Stimulated activated CD4-positive, alpha-beta T cell treated with anti-CD3 and anti-CD28 coated beads, Interleukin-12 subunit alpha, Interleukin-12 subunit beta, amount 100 ng/mL, for 48 hours (primary cell): Measurements from ENCODE around the gene EYS.
"Not testable (repeated sequence)": the region's sequence is repeated elsewhere in the genome, so short reads cannot be mapped to it uniquely, and the experiment has no call there.

Experiments
- DNase-seq, 3 donors: peaks; one replicate each; pipeline ENCODE4 v3.0.0-alpha.2; 2020; ENCODE audit warnings: low read depth in 2 of 3, low spot score in 1 of 3

EYS gene

GRCh38 chr6:64010010-64010409 is 1697.0 kb downstream of the EYS start:
- no peak for DNase-seq

GRCh38 chr6:64006246-64006645 is 1700.8 kb downstream of the EYS start:
- no peak for DNase-seq

- no peak for DNase-seq
Observed at GRCh38 chr6:64000818-64001491, 1706.1 kb downstream of the EYS start.

DNA sequence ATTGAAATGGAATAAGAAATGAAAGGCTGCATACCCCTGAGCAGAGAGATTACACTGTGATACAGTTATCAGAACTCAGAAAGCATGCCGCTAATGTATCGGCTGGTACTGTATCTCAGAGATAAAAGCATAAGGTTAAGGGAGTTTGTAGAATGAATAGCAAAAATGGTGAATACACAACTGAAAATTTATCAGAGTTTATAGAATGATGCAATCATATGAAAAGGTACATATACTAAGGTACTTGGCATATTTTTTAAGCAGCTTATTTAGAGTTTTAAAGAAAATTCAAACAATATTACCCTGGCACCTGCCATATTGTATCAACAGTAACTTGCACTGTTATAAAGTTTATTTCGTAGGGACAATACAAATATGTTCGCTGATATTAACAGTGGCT is 1707.4 kb downstream of the EYS start:
- no peak for DNase-seq

GRCh38 chr6:63998991-63999390 is 1708.0 kb downstream of the EYS start:
- no peak for DNase-seq

- DNase-seq, result no peak
Observed at GRCh38 chr6:63997734-63998133, 1709.3 kb downstream of the EYS start.

GRCh38 chr6:63997221-63997620 is 1709.8 kb downstream of the EYS start:
- DNase-seq, result no peak

DNA sequence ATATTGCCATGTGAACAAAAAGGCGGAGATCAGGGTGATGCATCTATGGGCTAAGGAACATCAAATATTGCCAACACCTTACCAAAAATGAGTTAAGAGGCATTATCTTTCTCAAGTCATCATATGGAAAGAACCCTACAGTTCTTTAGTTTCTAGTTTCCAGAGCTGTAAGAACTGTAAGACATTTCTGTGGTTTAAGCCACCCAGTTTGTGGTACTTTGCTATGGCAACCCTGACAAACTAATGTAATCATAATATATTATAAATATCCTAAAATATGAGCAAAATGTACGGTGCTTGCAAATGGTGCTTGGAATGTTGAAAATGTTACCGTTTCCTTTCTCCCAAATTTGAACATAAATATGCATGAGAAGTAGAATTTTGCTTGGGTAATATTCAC is 1721.8 kb downstream of the EYS start:
- no peak for DNase-seq

GRCh38 chr6:63975699-63976098 is 1731.3 kb downstream of the EYS start:
- no peak for DNase-seq

GRCh38 chr6:63968650-63969049 is 1738.4 kb downstream of the EYS start:
- DNase-seq, result no peak

DNA sequence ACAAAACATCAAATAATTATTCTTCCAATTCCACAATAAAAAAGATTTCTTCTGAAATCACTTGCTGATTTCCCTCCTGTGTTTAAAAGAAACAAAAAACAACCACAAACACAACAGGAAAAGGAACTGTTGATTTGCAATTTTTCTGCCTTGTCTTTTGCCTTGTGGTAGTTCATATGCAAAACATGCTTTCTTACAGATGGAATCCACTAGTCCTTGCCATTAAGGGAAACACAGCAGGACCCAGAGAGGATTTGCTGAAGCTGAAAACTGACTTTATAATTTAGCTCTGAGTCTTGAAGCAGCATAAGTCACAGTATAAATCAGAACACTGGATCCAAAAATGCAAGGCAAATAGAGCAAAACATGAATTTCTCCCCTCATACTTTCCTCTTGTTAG is 1742.7 kb downstream of the EYS start:
- no peak for DNase-seq

DNA sequence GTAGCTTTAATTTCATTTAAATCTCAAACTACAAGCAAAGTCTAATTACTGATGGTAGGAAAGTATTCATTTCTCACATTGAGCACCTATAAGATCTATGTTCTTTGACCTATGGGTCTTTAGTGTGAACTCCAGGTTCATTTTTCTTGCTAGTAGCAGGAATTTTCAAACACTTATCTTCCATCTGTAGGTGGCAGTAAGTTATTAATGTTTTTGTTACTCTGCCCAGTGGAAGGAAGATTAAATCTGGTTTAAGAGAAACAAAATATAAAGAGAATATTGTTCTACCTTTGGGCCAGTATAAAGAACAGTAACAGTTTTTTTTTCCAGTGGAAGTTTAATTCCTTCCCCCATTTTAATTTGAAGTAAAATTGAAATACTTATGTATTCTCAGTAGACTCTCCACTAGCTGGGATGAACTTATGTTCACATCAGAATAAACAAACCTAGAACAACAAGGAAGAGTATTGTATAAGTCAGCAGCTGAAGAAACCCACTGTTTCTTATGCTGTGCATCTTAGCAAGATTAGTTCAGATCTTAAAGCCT is 1743.2 kb downstream of the EYS start:
- no peak for DNase-seq

DNA sequence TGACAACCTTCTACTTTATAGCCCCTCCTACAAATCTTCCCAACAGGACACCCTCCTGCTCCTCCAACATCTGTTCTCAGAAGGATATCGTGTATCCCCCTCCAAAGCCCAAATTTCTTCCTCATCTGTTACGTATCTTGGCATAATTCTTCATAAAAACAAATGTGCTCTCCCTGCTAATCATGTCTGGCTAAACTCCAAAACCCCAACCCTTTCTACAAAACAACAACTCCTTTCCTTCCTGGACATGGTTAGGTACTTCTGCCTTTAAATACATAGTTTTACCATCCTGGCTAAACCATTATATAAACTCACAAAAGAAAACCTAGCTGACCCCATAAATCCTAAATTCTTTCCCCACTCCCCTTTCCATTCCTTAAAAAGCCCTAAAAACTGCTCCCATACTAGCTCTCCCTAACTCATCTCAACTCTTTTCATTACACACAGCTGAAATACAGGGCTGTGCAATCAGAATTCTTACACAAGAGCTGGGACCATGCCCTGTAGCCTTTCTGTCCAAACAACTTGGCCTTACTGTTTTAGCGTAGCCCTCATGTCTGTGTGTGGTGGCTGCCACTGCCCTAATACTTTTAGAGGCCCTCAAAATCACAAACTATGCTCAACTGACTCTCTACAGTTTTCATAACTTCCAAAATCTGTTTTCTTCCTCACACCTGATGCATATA is 1753.5 kb downstream of the EYS start:
- not testable (repeated sequence) for DNase-seq

DNA sequence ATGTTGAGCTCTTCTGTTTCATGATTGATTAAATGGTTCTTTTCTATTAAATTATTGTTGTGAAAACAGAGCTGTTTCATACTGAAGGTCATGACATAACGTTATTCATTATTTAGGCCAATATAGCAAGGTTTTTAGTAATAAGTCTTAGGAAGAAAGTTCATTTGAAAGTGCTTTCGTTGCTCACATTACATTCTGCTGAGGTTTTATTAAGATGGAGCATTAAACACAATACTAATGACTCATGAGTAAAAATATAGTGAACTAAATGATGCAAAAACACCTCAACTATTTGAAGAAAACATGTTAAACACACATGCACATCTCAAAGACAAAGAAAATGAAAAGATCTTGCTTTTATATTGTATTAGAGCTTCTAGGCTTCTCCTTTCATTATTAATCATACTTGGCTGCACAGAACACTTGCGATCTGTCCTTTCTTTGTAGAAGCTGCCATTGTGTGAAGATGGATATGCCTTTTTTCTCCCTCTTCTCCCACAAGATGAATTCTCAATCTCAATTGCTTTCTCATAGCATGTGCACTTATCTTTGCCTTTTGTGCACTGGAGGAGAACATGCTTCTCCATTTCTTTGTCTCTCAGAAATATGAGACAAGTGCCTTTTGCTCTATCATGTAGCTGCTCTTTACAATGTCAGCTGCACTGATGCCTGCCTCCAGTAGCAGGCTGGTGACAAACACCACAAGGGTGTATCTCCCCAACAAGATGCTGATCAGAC is 1759.1 kb downstream of the EYS start:
- no peak for DNase-seq

DNA sequence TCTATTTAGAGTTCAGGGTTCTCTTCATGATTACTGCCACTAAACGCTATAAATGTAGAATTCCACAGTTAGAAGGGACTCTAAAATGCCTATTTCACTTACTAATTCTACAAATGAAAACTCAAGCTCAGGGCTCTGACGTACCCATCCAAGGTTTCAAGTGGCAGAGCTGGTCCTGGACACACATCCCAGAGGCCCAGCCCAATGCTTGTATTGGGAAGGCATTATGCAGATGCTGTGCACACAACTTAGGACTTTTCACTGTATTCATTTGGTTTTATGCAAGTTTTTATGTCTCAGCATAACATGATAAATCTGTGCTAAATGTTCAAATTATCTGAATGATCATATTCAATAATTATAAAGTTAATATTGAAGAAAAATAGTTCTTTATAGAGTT is 1761.0 kb downstream of the EYS start:
- no peak for DNase-seq

DNA sequence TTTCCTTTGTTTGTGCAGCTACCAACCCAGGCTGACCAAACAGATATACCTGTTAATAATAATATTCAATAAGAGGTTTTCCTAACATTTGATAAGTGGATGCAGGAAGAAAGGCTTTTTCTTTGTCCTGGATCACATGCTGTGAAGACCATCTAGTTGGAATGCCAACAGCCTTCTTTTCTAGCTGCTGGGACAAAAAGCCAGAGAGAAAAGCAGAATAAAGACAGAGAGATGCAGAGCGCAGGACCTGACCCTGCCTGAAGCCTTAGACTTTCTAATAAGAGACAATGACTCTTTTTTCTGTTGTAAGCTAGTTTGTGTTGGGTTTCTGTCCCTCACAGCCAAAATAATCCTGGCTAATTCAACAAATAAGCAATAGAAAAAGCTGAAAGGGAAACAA is 1763.2 kb downstream of the EYS start:
- no peak for DNase-seq

DNA sequence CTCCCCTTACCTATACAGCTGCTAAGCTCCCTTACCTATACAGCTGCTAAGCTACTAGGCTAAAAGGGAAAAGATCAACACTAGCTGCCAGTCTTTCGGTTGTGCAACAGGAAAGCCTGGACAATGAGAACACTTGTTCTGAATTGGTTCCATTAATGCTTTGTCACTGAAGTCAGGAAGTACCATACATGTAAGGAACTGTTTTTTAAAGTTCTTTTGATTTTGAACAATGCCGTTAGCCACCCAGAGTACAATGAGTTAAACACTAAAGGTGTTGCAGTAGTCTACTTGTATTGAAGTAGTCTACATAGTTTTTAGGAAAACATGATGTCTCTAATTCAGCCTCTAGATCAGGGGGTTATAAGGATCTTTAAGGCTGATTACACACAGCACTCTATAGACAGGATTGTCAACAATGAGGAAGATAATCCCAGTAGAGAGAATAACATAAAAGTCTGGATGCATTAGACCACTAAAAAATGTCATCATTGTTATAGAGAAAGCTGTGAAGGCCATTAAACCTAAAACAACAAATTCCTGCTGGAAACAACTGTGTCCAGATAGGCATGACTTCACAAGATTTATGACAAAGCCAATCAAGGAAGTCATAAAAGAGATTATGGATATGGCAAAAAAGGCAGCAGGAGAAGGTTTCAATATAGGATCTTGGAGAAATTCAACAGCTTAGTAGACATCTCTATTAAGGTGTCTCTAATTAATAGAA is 1765.1 kb downstream of the EYS start:
- DNase-seq, result no peak

GRCh38 chr6:63940056-63940455 is 1767.0 kb downstream of the EYS start:
- DNase-seq, result no peak

DNA sequence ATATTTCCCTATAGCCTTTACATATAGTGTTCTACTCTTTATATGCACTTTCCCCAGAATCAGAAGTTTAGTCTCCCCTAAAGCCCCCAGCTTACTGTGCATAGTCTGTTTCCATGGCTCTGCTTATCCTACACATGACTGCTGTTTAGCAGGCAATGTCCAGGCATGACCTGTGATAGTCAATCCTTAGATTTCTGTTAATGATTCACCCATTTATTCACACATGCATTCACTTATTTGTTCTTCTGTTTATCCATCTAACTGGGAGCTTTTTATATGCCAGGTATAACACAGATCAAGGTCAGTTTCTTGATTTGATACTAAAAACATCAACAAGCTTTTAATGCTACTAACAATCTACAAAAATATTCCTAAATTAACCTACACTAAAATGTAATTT is 1770.6 kb downstream of the EYS start:
- no peak for DNase-seq

DNA sequence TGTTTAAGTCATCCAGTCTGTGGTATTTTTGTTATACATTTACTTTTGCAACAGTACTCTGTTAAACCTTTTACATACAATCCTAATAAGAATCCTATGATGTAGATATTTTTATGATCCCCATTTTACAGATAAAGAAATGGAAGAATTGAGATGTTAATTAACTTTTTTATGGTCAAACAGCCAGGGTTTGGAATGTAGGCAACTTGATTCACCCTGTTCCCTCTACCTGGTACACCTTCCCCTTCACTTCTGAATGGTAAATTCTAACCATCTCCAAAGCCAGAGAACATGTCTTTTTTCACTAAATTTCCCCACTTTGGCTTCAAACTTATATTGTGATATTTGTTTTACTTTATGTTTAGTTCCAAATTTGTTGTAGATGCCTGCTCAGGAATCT is 1771.3 kb downstream of the EYS start:
- no peak for DNase-seq

DNA sequence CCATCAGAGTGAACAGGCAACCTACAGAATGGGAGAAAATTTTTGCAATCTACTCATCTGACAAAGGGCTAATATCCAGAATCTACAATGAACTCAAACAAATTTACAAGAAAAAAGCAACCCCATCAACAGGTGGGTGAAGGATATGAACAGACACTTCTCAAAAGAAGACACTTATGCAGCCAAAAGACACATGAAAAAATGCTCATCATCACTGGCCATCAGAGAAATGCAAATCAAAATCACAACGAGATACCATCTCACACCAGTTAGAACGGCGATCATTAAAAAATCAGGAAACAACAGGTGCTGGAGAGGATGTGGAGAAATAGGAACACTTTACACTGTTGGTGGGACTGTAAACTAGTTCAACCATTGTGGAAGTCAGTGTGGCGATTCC is 1773.1 kb downstream of the EYS start:
- DNase-seq, result not testable (repeated sequence)
